D721Med (cell line): Measurements from ENCODE around the gene GPX2.

Experiments used
- DNase-seq: peaks from one replicate; pipeline ENCODE4 v3.0.0; 2011; ENCODE audit warnings: low spot score; ENCODE audit not compliant: insufficient read length
- FAIRE-seq: peaks from 2 replicates; lab custom pipeline; 2011; peaks lifted over from hg19 to GRCh38; lab: Jason Lieb, UNC
- CTCF ChIP-seq: IDR thresholded peaks from 2 replicates; pipeline ENCODE4 v1.5.1; 2012; ENCODE audit warnings: mild to moderate bottlenecking, control low read depth; ENCODE audit not compliant: insufficient read depth; ENCODE audit errors: missing control alignments

GPX2 gene

GRCh38 chr14:64960762-64961276 lies 18.3 kb upstream of the GPX2 start:
- TF ChIP-seq CTCF: peak; percentile 30
- FAIRE-seq: no peak

GRCh38 chr14:64958743-64959142 lies 16.2 kb upstream of the GPX2 start:
- DNase-seq (no peak), FAIRE-seq (no peak)
- TF ChIP-seq CTCF: no peak

More at GRCh38 chr14:64960762-64961276, 18.3 kb upstream of the GPX2 start:
- no peak for DNase-seq

- TF ChIP-seq CTCF: no peak
- FAIRE-seq (no peak), DNase-seq (no peak)
These were observed 15.7 kb upstream of the GPX2 start for GRCh38 chr14:64958201-64958600.

- TF ChIP-seq CTCF: no peak
- DNase-seq: no peak
- FAIRE-seq: no peak
These were observed 14.3 kb upstream of the GPX2 start for GRCh38 chr14:64956697-64957406.

GRCh38 chr14:64955297-64955696 lies 12.8 kb upstream of the GPX2 start:
- DNase-seq: no peak
- no peak for FAIRE-seq
- TF ChIP-seq CTCF: no peak

- DNase-seq (no peak), FAIRE-seq (no peak)
- TF ChIP-seq CTCF: no peak
These were observed 12.1 kb upstream of the GPX2 start for GRCh38 chr14:64954491-64955240.
